Measurements from ENCODE around the gene ATG4A.
A peak's percentile ranks its signal among the peaks of the same experiment; 100 is the strongest.

The ATG4A gene

GRCh38 chrX:108156934-108157466 is 65.4 kb downstream of the ATG4A start:
- H3K36me3 ChIP-seq (ENCODE audit: insufficient read depth, insufficient read length, low read length), result peaks cover 9% of the 10 kb centered on the region
- no peak for DNase-seq (ENCODE audit: low read depth, low spot score)
- TF ChIP-seq SUZ12 (IDR thresholded peaks at IDR 0.05; ENCODE audit: extremely low read depth, insufficient read depth, insufficient read length) (no peak), ZNF274 (IDR thresholded peaks at IDR 0.05; ENCODE audit: low read depth, low read length) (no peak)
- no peak overlapping the region for H3K4me3 ChIP-seq (ENCODE audit: insufficient read length, low read depth)
- H3K9me3 ChIP-seq (ENCODE audit: insufficient read depth, low read length), result no peaks in the 10 kb centered on the region
- no peaks in the 10 kb centered on the region for H3K4me1 ChIP-seq (ENCODE audit: insufficient read depth, insufficient read length)
- no peak overlapping the region for H3K9ac ChIP-seq (ENCODE audit: insufficient read length, low read depth)
- no peaks in the 10 kb centered on the region for H3K27me3 ChIP-seq (ENCODE audit: insufficient read depth, insufficient read length)

- H3K27me3 ChIP-seq (ENCODE audit: insufficient read depth, insufficient read length), result no peaks in the 10 kb centered on the region
Measured at GRCh38 chrX:108157628-108158027, 66.0 kb downstream of the ATG4A start.

GRCh38 chrX:108159028-108159670 is 67.6 kb downstream of the ATG4A start:
- TF ChIP-seq SUZ12 (IDR thresholded peaks at IDR 0.05; ENCODE audit: extremely low read depth, insufficient read depth, insufficient read length) (no peak), YY1 (IDR thresholded peaks at IDR 0.05; ENCODE audit: insufficient read depth, insufficient read length) (no peak), ZNF274 (IDR thresholded peaks at IDR 0.05; ENCODE audit: low read depth, low read length) (no peak)
- H3K9ac ChIP-seq (ENCODE audit: insufficient read length, low read depth), result no peak overlapping the region
- DNase-seq (ENCODE audit: low read depth, low spot score), result no peak
- no peaks in the 10 kb centered on the region for H3K36me3 ChIP-seq (ENCODE audit: insufficient read depth, insufficient read length, low read length)
- H3K4me3 ChIP-seq (ENCODE audit: insufficient read length, low read depth), result no peak overlapping the region
- H3K4me1 ChIP-seq (ENCODE audit: insufficient read depth, insufficient read length), result no peaks in the 10 kb centered on the region
- H3K27me3 ChIP-seq (ENCODE audit: insufficient read depth, insufficient read length), result no peaks in the 10 kb centered on the region
- no peaks in the 10 kb centered on the region for H3K9me3 ChIP-seq (ENCODE audit: insufficient read depth, low read length)

More at GRCh38 chrX:108157628-108158027, 66.0 kb downstream of the ATG4A start:
- Histone ChIP-seq H3K4me3 (ENCODE audit: insufficient read length, low read depth) (no peak overlapping the region), H3K9me3 (ENCODE audit: insufficient read depth, low read length) (no peaks in the 10 kb centered on the region), H3K36me3 (ENCODE audit: insufficient read depth, insufficient read length, low read length) (peaks cover 9% of the 10 kb centered on the region), H3K9ac (ENCODE audit: insufficient read length, low read depth) (no peak overlapping the region), H3K4me1 (ENCODE audit: insufficient read depth, insufficient read length) (no peaks in the 10 kb centered on the region)
- no peak for DNase-seq (ENCODE audit: low read depth, low spot score)
- no peak for TF ChIP-seq ZNF274 (IDR thresholded peaks at IDR 0.05; ENCODE audit: low read depth, low read length)
- TF ChIP-seq SUZ12 (IDR thresholded peaks at IDR 0.05; ENCODE audit: extremely low read depth, insufficient read depth, insufficient read length), result no peak
- TF ChIP-seq YY1 (IDR thresholded peaks at IDR 0.05; ENCODE audit: insufficient read depth, insufficient read length), result no peak

- H3K27me3 ChIP-seq (ENCODE audit: insufficient read depth, insufficient read length), result no peaks in the 10 kb centered on the region
- H3K36me3 ChIP-seq (ENCODE audit: insufficient read depth, insufficient read length, low read length), result no peaks in the 10 kb centered on the region
- DNase-seq (ENCODE audit: low read depth, low spot score), result no peak
- no peak overlapping the region for H3K9ac ChIP-seq (ENCODE audit: insufficient read length, low read depth)
- TF ChIP-seq SUZ12 (IDR thresholded peaks at IDR 0.05; ENCODE audit: extremely low read depth, insufficient read depth, insufficient read length) (no peak), ZNF274 (IDR thresholded peaks at IDR 0.05; ENCODE audit: low read depth, low read length) (no peak), YY1 (IDR thresholded peaks at IDR 0.05; ENCODE audit: insufficient read depth, insufficient read length) (no peak)
- H3K4me1 ChIP-seq (ENCODE audit: insufficient read depth, insufficient read length), result no peaks in the 10 kb centered on the region
- H3K9me3 ChIP-seq (ENCODE audit: insufficient read depth, low read length), result no peaks in the 10 kb centered on the region
- H3K4me3 ChIP-seq (ENCODE audit: insufficient read length, low read depth), result no peak overlapping the region
Measured at GRCh38 chrX:108160309-108160708, 68.7 kb downstream of the ATG4A start.

- no peaks in the 10 kb centered on the region for H3K36me3 ChIP-seq (ENCODE audit: insufficient read depth, insufficient read length, low read length)
- no peak for DNase-seq (ENCODE audit: low read depth, low spot score)
- no peak overlapping the region for H3K4me3 ChIP-seq (ENCODE audit: insufficient read length, low read depth)
- no peaks in the 10 kb centered on the region for H3K9me3 ChIP-seq (ENCODE audit: insufficient read depth, low read length)
- no peaks in the 10 kb centered on the region for H3K4me1 ChIP-seq (ENCODE audit: insufficient read depth, insufficient read length)
- no peaks in the 10 kb centered on the region for H3K27me3 ChIP-seq (ENCODE audit: insufficient read depth, insufficient read length)
- H3K9ac ChIP-seq (ENCODE audit: insufficient read length, low read depth), result no peak overlapping the region
- no peak for TF ChIP-seq SUZ12 (IDR thresholded peaks at IDR 0.05; ENCODE audit: extremely low read depth, insufficient read depth, insufficient read length)
- TF ChIP-seq ZNF274 (IDR thresholded peaks at IDR 0.05; ENCODE audit: low read depth, low read length), result no peak
- no peak for TF ChIP-seq YY1 (IDR thresholded peaks at IDR 0.05; ENCODE audit: insufficient read depth, insufficient read length)
Measured at GRCh38 chrX:108162265-108162664, 70.7 kb downstream of the ATG4A start.

- no peak for TF ChIP-seq YY1 (IDR thresholded peaks at IDR 0.05; ENCODE audit: insufficient read depth, insufficient read length)
- no peak for TF ChIP-seq SUZ12 (IDR thresholded peaks at IDR 0.05; ENCODE audit: extremely low read depth, insufficient read depth, insufficient read length)
- TF ChIP-seq ZNF274 (IDR thresholded peaks at IDR 0.05; ENCODE audit: low read depth, low read length), result no peak
- H3K27me3 ChIP-seq (ENCODE audit: insufficient read depth, insufficient read length), result no peaks in the 10 kb centered on the region
- no peak for DNase-seq (ENCODE audit: low read depth, low spot score)
- H3K4me1 ChIP-seq (ENCODE audit: insufficient read depth, insufficient read length), result no peaks in the 10 kb centered on the region
- H3K9ac ChIP-seq (ENCODE audit: insufficient read length, low read depth), result no peak overlapping the region
- no peaks in the 10 kb centered on the region for H3K36me3 ChIP-seq (ENCODE audit: insufficient read depth, insufficient read length, low read length)
- no peak overlapping the region for H3K4me3 ChIP-seq (ENCODE audit: insufficient read length, low read depth)
- H3K9me3 ChIP-seq (ENCODE audit: insufficient read depth, low read length), result no peaks in the 10 kb centered on the region
Measured at GRCh38 chrX:108163333-108164082, 71.9 kb downstream of the ATG4A start.

GRCh38 chrX:108165383-108166111 is 74.0 kb downstream of the ATG4A start:
- peaks cover 5% of the 10 kb centered on the region for H3K36me3 ChIP-seq (ENCODE audit: insufficient read depth, insufficient read length, low read length)

More at GRCh38 chrX:108165383-108166111, 74.0 kb downstream of the ATG4A start:
- DNase-seq (ENCODE audit: low read depth, low spot score), result peak; percentile 33
- H3K9ac ChIP-seq (ENCODE audit: insufficient read length, low read depth), result no peak overlapping the region
- H3K27me3 ChIP-seq (ENCODE audit: insufficient read depth, insufficient read length), result no peaks in the 10 kb centered on the region
- H3K4me3 ChIP-seq (ENCODE audit: insufficient read length, low read depth), result no peak overlapping the region
- no peaks in the 10 kb centered on the region for H3K9me3 ChIP-seq (ENCODE audit: insufficient read depth, low read length)
- TF ChIP-seq YY1 (IDR thresholded peaks at IDR 0.05; ENCODE audit: insufficient read depth, insufficient read length) (peak; percentile 46), ZNF274 (IDR thresholded peaks at IDR 0.05; ENCODE audit: low read depth, low read length) (no peak), SUZ12 (IDR thresholded peaks at IDR 0.05; ENCODE audit: extremely low read depth, insufficient read depth, insufficient read length) (no peak)
- no peaks in the 10 kb centered on the region for H3K4me1 ChIP-seq (ENCODE audit: insufficient read depth, insufficient read length)

All from NT2/D1 (cell line).